Measurements from ENCODE around the gene HPCAL4.

Gene HPCAL4

DNA sequence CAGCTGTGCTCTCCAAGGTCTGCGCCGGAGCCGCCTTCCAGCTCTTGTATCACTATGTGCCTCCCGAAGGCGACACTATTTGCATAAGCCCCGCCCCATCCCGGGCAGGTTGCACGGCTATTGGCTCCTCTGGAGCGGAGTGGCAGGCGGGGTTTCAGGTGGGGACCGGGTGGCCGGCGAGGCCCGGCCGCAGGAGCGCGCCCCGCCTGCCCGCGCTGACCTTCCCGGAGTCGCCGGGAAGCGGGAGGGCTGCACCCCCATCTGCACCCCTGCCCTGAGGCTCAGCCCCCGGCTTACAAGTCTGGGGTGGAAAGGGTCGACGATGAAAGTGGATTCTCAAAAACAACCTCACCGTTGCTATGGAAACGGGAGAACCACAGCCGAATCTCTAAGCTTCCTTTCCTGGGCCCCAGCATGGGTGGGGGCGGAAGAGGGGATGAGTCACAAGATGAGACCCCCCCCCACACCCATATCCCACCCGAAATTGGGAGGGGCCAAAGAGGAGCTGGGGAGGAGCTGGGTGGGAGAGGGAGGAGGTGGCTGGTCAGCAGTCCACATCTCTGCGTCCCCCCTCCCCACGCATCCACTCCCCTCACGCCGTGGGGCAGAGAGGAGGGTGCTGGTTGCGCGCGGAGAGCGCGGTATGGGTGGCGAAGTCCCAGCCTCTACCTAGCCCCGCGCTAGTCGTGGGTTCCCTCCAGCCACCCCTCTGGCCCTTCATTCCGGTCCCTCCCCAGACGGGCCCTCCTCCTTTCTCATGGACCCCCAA, at the start of gene HPCAL4:
Gene HPCAL4, minus strand, starts transcription at position 51 of the 769 bp plus-strand sequence. CDS start 6,830 bp downstream, outside the sequence.
- DNase-seq (ENCODE audit: low read depth): peak; percentile 81

DNA sequence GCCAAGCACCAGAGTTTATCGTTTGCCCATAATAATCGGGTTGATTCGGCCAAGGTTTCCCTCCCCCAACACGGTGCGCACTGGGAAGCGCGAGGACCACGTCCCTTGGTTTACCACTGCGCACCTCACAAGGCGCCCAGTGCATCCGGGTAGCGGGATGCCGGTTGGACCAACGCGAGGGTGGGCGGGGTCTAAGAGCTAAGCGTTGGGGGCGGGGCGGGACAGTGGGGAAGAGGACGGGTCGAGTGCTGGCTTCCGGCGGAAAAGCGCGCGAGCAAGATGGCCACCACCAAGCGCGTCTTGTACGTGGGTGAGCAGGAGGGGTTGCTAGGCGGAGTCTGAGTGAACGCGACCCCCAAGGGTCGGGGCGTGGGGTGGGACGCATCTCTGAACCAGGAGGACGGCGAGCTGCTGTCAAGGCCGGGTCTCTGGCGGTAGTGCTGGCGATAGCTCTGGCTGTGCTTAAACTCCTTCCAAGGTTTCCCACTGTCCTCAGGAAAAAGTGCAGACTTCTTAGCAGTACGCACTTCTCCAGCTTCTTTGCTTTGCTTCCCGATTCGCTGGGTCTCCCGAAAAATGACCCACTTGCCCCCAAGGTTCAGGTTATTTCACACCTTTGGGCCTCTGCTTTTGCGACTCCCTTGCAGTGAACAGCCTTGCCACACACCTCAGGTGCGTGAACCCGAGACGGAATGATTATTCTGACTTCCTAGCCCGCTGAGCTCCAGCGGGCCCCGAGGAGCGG, 47.6 kb upstream of the HPCAL4 start, which contains the start of gene PPIE:
Gene PPIE, plus strand, starts transcription at position 261 of the 745 bp plus-strand sequence. Its CDS starts 19 bp downstream, at position 280.
- DNase-seq (ENCODE audit: low read depth): peak; percentile 97

DNA sequence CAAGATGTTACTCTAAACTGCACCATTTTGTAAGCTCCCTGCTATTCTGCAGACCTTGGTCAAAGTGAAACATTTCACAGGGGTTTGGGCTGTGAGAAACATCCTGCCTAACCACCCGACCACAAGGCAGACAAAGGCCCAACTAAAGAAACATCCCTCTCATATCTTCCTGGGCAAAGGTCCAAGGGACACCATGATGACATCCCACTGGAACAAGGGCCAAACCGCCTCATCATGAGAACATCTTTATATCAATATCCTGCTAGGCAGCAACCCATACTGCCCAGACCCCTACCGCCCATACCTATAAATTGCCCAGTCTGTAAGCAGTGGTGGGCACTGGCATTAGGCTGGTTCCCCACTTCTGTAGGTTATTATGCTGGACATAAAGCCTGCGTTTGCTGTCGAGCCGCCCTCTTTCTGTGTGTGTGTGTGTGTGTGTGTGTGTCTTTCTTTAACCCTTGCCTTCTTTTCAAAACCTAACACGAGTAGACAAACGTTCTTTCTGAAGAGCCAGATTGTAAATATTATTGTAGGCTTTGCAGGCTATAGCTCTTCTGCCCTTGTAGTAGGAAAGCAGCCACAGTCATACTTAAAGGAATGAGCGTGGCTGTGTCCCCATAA, 46.4 kb upstream of the HPCAL4 start:
- no peak for DNase-seq (ENCODE audit: low read depth)

DNA sequence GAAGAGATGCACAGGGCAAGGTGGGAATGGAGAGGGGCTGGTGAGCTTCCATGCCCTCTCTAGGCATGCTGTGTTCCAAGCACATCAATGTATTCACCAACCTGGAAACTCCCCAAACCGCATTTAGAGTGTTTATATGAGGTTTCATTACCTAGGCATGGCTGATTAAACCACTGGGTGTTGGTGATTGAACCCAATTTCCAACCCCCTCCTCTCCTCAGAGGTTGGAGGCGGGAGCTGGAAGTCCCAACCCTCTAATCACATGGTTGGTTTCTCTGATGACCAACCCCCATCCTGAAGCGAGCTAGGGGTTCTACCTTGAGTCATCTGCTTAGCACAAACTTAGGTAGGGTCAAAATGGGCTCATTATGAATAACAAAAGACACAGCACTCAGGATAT, 44.5 kb upstream of the HPCAL4 start:
- no peak for DNase-seq (ENCODE audit: low read depth)

DNA sequence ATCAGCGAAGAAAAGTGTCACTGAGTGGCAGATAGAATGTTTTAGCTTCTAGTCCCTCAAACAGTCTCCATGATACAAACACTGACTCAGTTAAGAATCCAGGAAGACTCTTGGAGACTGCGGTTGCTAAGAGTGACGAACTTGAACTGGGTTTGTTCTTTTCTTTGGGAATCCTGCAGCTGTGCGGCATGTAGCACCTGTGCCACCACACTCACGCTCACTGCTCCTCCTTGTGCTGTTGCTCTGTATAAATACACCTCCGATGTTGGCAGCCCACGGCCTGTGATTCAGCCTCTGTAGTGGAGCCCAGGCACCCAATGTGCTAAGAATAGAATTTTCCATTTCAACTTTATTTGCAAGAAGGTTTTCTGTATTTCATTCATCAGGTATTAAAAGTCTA, 41.9 kb upstream of the HPCAL4 start:
- no peak for DNase-seq (ENCODE audit: low read depth)

DNA sequence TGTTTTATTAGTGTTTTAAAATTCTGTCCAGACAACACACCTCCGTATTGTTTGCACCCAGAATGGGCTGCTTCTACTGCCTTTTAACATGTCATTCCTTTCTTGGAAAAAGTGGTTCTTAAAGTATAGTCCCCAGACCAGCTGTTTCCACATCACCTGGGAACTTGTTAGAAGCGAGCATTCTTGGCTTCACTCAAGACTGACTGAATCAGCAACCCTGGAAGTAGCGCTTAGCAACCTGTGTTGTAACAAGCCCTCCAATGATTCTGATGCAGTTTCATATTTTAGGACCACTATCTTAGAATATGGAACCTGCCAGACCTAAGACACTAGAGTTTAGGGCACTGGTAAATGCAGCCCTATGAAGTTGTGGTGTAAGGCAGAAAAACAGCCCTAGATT, 41.5 kb upstream of the HPCAL4 start:
- no peak for DNase-seq (ENCODE audit: low read depth)

DNA sequence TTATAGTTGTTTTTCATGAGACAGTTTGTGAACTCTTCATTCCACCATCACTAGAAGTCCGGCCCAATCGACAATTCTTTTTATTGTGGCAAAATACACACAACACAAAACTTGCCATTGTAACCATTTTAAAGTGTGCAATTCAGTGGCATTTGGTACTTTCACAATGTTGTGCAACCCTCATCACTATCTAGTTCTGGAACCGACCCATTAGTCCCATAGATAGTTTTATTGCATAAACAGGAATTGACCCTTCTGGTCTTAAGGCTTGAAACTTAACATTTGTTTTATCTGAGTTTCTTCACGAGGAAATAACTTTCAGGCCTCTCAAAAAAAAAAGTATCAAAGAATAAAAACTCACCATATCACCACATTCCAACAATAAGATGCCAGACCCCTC, 38.6 kb upstream of the HPCAL4 start:
- no peak for DNase-seq (ENCODE audit: low read depth)

DNA sequence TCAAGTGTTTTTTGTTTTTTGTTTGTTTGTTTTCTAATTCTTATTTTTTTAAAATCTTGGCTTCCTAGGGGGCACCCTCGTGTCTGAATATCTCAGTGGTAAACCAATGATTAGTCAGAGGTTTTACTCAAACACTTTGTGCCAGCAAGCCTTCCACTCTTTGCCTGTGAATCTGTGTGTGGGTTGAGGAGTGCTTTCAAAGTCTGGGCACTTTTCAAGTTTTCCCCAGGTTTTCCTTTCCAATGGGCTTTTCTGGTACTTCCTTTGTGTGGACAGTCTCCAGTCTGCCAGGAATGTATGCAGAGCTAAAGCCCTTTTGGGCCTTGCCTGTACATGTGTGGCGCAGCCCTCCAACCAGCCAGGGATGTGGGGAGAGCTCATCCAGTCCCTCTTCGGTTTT, 37.8 kb upstream of the HPCAL4 start:
- DNase-seq (ENCODE audit: low read depth): no peak

DNA sequence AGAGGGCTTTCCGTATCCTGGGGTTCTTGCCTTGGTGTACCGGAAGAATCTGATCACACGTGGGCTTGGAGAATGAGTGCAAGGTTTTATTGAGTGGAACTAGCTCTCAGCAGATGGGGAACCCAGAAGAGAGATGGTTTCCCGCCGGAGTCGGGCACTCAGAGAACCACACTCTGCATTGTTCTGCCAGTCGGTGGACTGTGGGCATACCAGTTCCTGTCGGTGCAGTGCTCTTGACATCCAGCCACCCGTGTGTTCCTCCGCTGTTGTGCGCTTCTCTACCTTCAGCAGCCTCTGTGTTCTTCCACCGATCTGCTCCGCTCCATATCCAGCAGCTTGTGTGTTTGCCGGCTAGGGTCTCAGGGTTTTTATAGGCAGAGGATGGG, 36.7 kb upstream of the HPCAL4 start:
- no peak for DNase-seq (ENCODE audit: low read depth)

DNA sequence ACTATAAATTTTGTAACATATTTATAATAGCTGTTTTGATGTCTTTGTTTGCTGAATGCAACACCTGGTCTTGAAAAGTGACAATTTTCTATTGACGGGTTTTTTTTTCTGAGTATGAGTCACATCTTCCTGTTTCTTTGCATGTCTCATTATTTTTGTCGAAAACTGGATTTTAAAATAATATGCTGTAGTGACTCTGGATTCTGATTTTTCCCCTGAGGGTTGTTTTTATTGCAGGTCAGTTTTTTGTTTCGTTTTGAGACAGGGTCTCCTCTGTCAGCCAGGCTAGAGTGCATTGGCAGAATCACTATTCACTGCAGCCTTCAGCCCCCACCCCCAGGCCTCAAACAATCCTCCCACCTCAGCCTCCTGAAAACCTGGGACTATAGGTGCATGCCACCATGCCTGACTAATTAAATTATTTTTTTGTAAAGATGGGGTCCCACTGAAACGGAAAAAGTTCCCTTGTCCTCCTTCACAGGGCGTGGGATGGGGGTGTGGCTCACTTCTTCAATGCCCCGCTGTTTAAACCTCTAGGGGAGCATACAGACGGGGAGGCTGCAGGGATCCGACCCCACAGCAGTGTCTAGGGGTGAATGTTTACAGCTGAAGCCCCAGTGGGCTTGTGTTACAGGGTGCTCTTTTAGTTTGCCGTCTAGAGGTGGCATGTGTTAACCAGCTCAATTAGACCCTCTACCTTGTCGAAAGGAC, 36.1 kb upstream of the HPCAL4 start:
- DNase-seq (ENCODE audit: low read depth): no peak

DNA sequence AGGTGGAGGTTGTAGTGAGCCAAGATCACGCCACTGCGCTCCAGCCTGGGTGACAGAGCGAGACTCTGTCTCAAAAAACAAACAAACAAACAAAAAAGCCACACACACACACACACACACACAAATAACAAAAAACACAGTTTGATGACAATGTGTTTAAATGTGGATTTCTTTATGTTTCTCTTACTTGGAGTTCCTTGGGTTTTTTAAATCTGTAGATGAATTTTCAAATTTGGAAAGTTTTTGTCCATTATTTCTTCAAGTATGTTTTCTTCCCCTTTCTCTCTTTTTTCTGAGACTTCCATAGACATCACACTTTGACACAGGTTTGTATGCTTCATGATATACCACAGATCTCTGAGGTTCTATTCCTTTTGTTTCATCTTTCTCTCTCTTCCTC, 35.4 kb upstream of the HPCAL4 start:
- DNase-seq (ENCODE audit: low read depth): no peak

DNA sequence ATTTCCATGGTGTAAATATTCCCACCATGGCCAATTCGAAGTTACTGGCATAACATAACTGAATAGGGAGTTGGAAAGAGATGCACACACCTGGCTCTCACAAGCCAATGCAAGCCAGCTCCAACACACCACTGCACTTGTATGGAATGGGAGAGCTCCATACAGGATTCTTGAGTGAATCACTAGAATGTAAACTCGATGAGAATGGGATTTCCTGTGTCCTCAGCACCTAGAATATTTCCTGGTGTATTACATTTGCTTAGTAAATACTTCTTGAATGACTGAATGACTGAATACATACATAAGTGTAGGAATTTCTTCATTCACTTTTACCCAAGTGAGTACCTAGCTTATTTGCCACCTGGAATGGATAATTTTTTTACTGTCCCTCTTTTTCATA, 31.3 kb upstream of the HPCAL4 start:
- DNase-seq (ENCODE audit: low read depth): no peak

DNA sequence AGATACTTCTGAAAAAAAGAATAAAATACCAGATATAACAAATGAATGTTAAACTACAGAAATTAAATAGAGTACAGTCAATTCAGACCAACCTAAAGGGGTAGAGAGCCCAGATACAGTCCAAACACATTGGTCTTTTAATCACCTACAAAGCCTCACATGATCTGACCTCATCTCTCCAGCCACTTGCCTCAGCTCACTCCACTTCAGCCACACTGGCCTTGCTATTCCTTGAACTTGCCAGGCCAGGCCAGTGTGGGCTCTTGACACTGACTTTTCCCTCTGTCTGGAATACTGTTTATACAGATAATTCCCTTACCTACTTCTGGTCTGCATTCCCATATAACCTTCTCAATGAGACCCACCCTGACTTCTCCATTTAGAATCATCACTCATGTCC, 30.4 kb upstream of the HPCAL4 start:
- DNase-seq (ENCODE audit: low read depth): no peak

DNA sequence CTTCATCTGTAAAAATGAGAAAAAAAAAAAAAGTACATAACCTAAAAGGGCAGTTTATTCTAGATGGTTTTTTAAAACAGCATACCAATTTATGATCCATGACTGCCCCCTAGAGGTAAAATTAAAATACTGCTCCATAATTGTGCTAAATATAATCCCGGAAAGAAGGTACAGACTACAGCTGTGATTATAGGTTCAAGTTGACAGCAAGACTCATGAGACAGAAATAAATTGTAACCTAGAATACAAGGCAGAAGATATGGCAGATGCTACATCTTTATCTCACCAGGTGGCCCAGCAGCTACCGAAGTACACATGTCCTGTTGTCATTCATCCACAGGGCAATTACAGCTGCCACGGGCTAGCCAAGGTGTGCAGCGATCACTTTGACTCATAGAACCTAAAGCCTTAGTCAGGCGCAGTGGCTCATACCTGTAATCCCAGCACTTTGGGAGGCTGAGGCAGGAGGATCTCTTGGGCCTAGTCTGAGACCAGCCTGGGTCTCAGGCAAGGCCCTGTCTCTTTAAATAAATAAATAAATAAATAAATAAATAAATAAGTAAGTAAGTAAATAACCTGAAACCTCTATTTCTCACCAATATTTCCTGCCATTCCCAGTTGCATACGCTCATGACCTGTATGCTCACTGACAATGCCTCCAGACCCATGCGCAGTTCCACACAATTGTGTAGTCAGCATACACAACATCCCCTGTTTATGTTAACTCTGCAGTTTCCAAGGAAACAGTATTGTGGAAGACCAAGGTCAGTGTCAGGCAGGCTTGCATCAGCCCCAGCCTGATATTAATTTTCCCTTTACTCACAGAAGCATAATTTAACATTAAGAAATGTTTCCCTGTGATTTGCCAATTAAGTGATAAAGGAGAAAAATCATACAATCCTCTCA, 29.1 kb upstream of the HPCAL4 start:
- DNase-seq (ENCODE audit: low read depth): no peak

DNA sequence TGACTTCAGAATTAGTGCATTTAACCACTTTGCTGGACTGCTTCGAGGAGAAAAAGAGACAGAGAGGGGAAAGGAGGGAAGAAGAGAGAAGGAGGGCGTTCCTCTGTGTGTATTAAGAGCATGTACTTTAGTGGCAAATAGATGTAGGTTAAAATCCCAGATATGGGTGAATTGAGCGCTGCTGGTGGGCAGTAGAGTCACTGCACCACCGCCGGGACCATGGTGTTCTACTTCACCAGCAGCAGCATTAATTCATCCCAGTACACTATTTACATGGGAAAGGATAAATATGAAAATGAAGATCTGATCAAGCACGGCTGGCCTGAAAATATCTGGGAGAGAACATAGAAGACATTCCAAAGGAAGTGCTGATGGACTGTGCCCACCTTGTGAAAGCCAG, 26.6 kb upstream of the HPCAL4 start:
- no peak for DNase-seq (ENCODE audit: low read depth)

DNA sequence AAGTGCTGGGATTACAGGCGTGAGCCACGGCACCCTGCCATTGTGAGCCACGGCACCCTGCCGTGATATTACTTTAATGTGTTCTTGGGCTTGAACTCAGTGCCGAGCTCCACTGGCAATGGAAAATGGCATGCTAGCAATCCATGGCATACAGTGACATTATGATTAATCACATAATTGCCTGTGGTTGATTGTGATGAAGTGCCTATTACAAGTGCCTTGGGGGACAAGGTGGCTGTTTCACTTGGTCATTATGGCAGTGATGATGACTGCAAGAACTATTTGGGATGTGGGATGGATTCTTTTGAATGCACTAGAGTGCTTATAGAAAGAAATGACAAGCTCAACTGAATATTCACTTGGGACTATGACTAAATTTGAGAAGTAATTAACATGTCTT, 22.3 kb upstream of the HPCAL4 start:
- no peak for DNase-seq (ENCODE audit: low read depth)

DNA sequence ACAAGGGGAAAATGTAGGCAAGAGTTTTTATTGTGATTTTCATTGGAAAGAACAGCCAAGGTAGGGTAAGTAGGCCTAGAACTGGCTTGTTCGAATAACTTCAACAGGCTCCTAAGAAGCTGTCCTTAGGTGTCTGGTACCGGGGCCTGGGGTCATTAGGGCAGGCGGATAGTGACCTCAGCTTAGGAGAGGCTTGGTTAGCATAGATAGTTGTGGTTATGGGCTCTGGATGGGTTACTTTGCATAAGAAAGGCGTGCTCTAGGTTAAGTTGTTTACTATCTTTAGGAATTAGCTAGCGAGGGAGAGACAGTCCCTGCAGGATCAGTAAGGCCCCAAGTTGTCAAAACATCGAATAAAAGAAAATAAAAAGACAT, 20.7 kb upstream of the HPCAL4 start:
- no peak for DNase-seq (ENCODE audit: low read depth)

DNA sequence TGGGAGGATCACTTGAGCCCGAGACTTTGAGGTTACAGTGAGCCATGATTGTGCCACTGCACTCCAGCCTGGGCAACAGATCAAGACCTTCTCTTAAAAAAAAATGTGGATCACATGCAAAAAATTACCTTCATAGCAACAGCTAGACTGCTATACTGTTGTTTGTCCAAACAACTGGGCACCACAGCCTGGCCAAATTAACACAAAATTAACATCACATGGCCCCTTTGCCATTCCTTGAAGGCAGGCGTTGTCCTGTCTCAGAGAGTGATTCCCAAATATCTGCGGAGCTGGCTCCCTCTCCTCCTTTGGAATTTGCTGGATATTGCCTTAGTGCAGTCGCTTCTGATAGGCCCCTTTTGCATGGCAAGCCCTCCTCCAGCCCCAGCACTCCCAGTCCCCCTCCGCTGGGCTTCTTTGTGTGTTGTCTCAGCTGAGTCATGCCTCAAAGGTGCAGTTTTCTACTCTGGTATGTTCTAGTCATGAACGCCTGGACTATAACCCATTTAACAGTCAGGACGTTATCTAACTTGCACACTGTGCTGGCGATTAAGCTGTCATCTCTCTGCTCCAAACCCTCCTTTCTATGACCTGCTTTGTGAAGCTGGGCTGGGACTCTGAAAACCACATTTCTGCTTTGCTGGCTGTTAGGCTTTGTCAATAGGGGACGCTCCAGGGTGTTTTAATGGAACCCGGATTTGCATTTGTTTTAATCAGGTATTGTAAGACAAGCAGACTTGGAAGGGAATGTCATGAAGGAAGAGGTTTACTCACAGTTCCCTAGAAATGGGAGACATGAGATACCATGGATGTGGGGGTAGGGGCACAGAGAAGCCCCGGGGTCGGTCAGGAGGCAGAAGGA, 20.1 kb upstream of the HPCAL4 start:
- DNase-seq (ENCODE audit: low read depth): no peak

DNA sequence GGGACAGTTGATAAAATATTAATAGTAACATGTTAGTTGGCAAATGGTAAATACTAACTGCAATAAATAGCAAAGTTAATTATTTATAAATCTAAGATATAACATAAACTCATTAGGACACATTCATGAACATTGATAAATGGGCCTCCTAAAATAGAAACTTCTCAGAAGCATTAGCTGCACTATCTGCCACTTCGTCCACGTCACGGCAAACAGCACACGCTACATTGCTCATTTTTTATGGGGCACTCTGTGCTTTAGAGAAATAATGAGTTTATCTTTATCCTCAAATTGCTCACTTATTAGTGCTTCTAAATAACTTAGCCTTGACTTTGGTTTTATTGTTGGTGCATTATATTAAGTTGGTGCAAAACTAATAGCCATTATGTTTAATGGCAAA, 16.3 kb upstream of the HPCAL4 start:
- DNase-seq (ENCODE audit: low read depth): no peak

DNA sequence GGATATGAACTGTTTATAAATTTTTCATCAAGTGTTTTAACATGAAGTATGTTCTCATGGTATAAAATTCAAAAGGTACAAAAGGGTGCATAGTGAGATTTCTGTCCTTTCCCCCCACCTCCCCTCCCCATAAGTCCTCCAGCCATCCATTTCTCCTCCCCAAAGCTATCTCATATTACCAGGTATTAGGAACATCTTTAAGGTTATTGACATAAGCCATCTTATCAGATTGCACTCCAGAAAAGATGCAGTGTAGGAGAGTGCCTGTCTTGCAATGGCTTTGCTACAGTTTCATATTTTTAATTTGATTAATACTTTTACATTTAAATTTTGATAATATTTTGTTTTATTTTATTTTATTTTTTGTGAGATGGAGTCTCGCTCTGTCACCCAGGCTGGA, 13.5 kb upstream of the HPCAL4 start:
- DNase-seq (ENCODE audit: low read depth): no peak

DNA sequence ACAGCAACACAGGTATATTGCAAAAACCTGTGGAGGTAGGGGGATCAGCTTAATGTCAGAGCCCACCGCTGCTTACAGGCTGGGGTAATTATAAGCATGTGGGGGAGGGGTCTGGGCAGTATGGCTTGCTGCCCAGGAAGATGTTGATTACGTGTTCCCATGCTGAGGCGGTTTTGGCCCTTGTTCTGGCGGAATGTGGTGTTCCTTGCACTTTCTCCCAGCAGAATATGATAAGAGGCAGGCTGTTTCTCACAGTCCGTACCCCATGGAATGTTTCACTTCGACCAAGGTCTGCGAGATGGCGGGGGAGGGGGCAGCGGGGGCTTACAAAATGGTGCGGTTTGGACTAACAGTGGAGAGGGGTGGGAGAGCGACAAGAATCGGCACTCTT, 9.8 kb upstream of the HPCAL4 start:
- no peak for DNase-seq (ENCODE audit: low read depth)
